Measurements from ENCODE around the gene GNAS-AS1. TPM values are rescaled to one million over a fixed set of nuclear protein-coding genes. Genes with fewer than 3 reads are reported as not detected.
A peak's percentile ranks its signal among the peaks of the same experiment; 100 is the strongest.

Gene GNAS-AS1
- total RNA-seq, 6 experiments from 2014 or later: 1.0 to 1.5 (median 1.3) TPM

- Mint-ChIP-seq H3K4me3 (no peak overlapping the region), H3K27ac (no peak overlapping the region), H3K4me1 (ENCODE audit: low read depth) (no peaks in the 10 kb centered on the region), H3K27me3 (ENCODE audit: insufficient read depth) (peaks cover 30% of the 10 kb centered on the region), H3K9me3 (no peaks in the 10 kb centered on the region), H3K36me3 (ENCODE audit: low read depth) (peaks cover 10% of the 10 kb centered on the region; the same call in 1 of the 2 replicates)
- no peak for DNase-seq
- TF ChIP-seq CTCF (IDR thresholded peaks at IDR 0.05): no peak
These were observed 9.0 kb downstream of the GNAS-AS1 start for GRCh38 chr20:58841539-58842264.

GRCh38 chr20:58840816-58841538, 9.7 kb downstream of the GNAS-AS1 start:
- Mint-ChIP-seq H3K27ac (no peak overlapping the region), H3K4me3 (no peak overlapping the region), H3K4me1 (ENCODE audit: low read depth) (no peaks in the 10 kb centered on the region), H3K27me3 (ENCODE audit: insufficient read depth) (peaks cover 27% of the 10 kb centered on the region), H3K9me3 (no peaks in the 10 kb centered on the region), H3K36me3 (ENCODE audit: low read depth) (peaks cover 10% of the 10 kb centered on the region; the same call in 1 of the 2 replicates)
- no peak for DNase-seq
- TF ChIP-seq CTCF (IDR thresholded peaks at IDR 0.05): no peak

GRCh38 chr20:58839991-58840747, 10.5 kb downstream of the GNAS-AS1 start:
- no peak for DNase-seq
- H3K27ac Mint-ChIP-seq: no peak overlapping the region
- H3K4me3 Mint-ChIP-seq: peak overlapping the region; percentile 30; the same call in 1 of the 2 replicates
- peaks cover 10% of the 10 kb centered on the region; the same call in 1 of the 2 replicates for H3K36me3 Mint-ChIP-seq (ENCODE audit: low read depth)
- peaks cover 25% of the 10 kb centered on the region for H3K27me3 Mint-ChIP-seq (ENCODE audit: insufficient read depth)
- TF ChIP-seq CTCF (IDR thresholded peaks at IDR 0.05): no peak
- no peaks in the 10 kb centered on the region for H3K9me3 Mint-ChIP-seq
- no peaks in the 10 kb centered on the region for H3K4me1 Mint-ChIP-seq (ENCODE audit: low read depth)

- Mint-ChIP-seq H3K9me3 (no peaks in the 10 kb centered on the region), H3K36me3 (ENCODE audit: low read depth) (peaks cover 10% of the 10 kb centered on the region; the same call in 1 of the 2 replicates), H3K4me1 (ENCODE audit: low read depth) (no peaks in the 10 kb centered on the region), H3K27ac (no peak overlapping the region), H3K4me3 (peak overlapping the region; percentile 30), H3K27me3 (ENCODE audit: insufficient read depth) (peaks cover 31% of the 10 kb centered on the region)
- peak; percentile 6 for DNase-seq
- peak; percentile 59; the same call in 1 of the 2 replicates for TF ChIP-seq CTCF (IDR thresholded peaks at IDR 0.05)
These were observed 11.2 kb downstream of the GNAS-AS1 start for GRCh38 chr20:58839474-58839874.

- Mint-ChIP-seq H3K27ac (no peak overlapping the region), H3K4me3 (no peak overlapping the region), H3K4me1 (ENCODE audit: low read depth) (no peaks in the 10 kb centered on the region), H3K27me3 (ENCODE audit: insufficient read depth) (peaks cover 27% of the 10 kb centered on the region), H3K9me3 (no peaks in the 10 kb centered on the region), H3K36me3 (ENCODE audit: low read depth) (peaks cover 10% of the 10 kb centered on the region; the same call in 1 of the 2 replicates)
- no peak for TF ChIP-seq CTCF (IDR thresholded peaks at IDR 0.05)
- no peak for DNase-seq
These were observed 12.5 kb downstream of the GNAS-AS1 start for GRCh38 chr20:58838174-58838573.
